SIG-M5 treated with dmso at 0.1 percent for 504 hours (cell line): Measurements from ENCODE around the gene RHOT2.

Source experiments
- DNase-seq: peaks from one replicate; lab custom pipeline; 2025; ENCODE audit not compliant: unreplicated experiment; lab: John Stamatoyannopoulos, UW

Gene RHOT2

GRCh38 chr16:669666-670065 lies 1.7 kb downstream of the RHOT2 start:
- DNase-seq: no peak

DNA sequence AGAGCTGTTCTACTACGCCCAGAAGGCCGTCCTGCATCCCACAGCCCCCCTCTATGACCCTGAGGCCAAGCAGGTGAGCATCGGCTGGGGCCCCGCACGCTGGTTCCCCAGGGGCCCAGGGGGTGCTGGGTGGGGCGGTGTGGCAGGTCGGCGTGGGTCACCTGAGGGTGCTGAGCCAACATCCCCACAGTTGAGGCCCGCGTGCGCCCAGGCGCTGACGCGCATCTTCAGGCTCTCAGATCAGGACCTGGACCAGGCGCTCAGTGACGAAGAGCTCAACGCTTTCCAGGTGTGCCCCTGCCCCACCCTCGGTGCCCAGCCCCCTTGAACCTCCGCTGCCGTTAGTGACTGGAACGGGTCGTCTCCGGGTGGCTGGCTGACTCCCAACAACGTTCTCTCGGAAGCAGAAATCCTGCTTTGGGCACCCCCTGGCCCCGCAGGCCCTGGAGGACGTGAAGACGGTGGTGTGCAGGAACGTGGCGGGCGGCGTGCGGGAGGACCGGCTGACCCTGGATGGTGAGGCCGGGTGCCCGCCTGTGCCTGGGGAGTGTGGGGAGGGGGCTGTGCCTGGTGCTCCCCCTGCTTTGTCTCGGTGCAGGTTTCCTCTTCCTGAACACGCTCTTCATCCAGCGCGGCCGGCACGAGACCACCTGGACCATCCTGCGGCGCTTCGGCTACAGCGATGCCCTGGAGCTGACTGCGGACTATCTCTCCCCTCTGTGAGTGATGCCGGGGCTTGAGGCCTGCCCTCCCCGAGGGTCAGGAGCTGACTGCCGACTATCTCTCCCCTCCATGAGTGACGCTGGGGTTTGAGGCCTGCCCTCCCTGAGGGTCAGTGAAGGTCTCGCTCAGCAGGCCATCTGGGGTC lies 2.8 kb downstream of the RHOT2 start:
- no peak for DNase-seq

DNA sequence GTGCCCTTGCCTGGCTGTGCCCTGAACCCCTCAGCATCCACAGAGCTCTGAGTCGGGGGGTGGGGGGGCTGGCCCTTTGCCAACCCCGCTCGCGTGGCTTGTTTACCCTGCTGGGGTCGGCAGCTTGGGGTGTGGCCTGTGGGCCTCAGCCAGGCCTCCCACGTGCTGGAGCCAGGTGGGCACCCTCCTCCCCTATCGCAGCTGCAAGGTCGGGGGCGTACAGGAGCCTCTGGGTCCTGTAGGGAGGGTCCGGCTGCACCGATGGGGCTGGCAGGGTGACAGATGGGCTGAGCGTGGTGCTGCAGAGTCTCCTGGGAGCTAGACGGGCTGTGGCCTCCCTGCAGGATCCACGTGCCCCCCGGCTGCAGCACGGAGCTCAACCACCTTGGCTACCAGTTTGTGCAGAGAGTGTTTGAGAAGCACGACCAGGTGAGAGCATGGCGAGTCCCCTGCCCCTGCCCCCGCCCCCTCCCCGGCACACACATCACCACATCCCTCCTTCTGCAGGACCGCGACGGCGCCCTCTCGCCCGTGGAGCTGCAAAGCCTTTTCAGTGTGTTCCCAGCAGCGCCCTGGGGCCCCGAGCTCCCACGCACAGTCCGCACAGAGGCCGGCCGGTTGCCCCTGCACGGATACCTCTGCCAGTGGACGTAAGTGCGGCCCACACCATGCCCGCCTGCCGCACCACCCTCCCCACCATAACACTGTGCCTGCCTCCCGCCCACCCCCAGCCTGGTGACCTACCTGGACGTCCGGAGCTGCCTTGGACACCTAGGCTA lies 3.6 kb downstream of the RHOT2 start:
- no peak for DNase-seq

DNA sequence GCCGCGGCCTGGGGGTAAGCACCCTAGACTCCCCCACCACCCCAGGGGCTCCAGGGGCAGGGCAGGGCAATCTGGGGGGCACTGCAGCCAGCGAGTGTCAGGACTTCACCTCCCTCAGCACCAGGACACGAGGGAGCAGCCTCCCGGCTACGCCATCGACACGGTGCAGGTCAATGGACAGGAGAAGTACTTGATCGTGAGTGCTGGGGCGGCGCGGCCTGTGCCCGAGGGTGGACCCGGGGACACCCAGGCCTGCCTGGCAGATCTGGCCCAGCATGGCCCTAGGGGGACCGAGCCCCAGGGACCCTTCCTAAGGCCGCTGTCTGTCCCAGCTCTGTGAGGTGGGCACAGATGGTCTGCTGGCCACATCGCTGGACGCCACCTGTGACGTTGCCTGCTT lies 4.4 kb downstream of the RHOT2 start:
- DNase-seq: no peak

DNA sequence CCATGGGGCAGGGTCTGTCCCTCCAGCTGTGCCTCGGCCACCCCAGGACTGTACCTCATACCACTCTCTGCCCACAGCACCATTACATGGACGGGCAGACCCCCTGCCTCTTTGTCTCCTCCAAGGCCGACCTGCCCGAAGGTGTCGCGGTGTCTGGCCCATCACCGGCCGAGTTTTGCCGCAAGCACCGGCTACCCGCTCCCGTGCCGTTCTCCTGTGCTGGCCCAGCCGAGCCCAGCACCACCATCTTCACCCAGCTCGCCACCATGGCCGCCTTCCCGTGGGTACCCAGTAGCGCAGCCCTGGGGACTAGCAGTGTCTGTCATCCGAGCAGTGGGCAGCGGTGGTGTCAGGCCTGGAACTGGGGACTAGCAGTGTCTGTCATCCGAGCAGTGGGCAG lies 4.9 kb downstream of the RHOT2 start:
- no peak for DNase-seq

DNA sequence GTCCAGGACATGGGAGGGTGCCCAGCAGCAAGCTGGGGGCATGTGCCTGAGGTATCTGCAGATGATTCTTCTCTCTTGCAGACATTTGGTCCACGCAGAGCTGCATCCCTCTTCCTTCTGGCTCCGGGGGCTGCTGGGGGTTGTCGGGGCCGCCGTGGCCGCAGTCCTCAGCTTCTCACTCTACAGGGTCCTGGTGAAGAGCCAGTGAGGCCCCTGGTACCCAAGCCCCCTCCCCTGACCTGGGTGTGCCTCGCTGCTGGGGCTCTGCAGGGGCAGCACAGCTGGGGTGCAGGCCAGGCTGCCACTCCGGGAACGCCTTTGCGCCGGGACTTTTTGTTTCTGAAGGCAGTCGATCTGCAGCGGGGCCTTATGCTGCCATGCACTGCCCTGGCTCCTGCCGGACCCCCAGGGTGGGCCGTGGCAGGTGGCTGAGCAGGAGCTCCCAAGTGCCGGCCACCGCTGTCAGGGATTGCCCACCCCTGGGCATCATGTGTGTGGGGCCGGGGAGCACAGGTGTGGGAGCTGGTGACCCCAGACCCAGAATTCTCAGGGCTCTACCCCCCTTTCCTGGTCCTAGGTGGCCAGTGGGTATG lies 5.6 kb downstream of the RHOT2 start:
- DNase-seq: no peak

- DNase-seq: no peak
Measured at GRCh38 chr16:674214-674881, 6.4 kb downstream of the RHOT2 start.

DNA sequence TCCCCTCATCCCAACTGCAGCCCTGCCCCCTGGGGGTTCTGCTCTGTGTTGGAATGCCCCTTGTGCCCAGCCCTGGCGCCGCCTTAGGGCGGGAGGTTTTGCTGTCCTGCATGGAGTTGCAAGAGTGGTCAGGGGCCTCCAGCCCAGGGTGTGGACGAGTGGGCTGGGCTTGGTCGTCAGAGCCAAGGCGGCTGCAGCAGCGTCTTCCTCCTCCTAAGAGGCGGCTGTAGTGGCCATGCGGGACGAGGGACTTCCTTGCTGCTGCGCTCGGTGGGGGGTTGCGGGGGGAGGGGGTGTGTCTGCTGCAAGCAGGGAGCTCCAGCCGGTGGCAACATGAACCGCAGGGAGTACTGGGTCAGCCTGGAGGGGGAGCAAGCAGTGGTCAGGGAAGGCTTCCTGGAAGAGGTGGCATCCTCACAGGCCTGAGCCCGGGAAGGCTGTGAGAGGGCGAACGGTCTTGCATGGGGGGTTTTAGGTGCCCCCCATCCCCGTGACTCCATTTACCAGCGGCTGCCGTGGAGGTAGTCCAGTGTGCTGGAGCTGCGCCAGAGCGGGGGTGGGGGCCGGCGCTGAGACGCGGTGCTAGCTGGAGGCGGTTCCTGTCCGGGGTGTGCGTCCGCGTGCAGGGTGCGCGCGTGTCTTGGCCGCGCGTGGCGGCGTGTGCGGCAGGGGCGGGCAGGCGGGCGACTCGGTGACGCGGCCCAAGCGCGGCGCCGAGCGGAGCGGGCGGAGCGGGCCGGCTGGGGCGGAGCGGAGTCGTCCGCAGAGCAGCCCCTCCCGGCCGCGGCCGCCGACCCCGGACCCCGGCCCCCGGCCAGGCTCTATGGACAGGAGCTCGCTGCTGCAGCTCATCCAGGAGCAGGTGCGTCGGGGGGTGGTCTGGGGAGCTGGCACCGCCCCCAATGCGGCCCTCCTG lies 7.3 kb downstream of the RHOT2 start, which contains the start of gene RHBDL1:
TSS of gene RHBDL1 (plus strand) at position 704 of the 916 bp plus-strand sequence. CDS start at position 824, 120 bp downstream.
- no peak for DNase-seq

DNA sequence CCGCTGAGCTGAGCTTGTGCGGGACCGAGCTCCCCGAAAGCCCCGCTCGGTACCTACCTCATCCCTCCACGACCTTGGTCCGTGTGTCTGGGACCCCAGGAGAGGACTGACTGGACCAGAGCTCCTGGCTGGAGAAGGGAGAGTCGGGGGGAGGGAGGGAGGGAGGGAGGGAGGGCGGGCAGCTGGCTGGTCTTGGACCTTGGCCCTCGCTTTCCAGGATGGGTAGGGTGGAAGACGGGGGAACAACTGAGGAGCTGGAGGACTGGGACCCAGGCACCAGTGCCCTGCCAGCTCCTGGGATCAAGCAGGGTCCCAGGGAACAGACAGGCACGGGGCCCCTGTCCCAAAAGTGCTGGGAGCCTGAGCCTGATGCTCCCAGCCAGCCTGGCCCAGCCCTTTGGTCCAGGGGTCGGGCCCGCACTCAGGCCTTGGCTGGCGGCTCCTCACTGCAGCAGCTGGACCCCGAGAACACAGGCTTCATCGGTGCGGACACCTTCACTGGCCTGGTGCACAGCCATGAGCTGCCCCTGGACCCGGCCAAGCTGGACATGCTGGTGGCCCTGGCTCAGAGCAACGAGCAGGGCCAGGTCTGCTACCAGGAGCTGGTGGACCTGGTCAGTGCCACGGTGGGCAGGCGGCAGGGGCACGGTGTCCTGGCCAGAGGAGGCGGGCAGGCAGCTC lies 8.1 kb downstream of the RHOT2 start:
- DNase-seq: no peak

- no peak for DNase-seq
Measured at GRCh38 chr16:676565-676902, 8.6 kb downstream of the RHOT2 start.

DNA sequence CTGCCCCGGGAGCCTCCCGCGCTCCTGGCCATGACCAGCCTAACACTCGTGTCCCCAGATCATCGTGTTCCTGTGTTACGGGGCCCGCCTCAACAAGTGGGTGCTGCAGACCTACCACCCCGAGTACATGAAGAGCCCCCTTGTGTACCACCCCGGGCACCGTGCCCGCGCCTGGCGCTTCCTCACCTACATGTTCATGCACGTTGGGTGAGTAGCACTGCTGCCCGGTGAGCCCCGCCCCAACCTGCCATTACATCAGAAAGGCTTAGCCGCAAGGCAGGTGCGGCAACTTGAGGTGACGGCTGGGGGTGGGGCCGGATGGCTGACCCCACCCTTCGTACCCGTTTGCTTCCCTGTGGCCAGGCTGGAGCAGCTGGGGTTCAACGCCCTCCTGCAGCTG lies 9.0 kb downstream of the RHOT2 start:
- no peak for DNase-seq

DNA sequence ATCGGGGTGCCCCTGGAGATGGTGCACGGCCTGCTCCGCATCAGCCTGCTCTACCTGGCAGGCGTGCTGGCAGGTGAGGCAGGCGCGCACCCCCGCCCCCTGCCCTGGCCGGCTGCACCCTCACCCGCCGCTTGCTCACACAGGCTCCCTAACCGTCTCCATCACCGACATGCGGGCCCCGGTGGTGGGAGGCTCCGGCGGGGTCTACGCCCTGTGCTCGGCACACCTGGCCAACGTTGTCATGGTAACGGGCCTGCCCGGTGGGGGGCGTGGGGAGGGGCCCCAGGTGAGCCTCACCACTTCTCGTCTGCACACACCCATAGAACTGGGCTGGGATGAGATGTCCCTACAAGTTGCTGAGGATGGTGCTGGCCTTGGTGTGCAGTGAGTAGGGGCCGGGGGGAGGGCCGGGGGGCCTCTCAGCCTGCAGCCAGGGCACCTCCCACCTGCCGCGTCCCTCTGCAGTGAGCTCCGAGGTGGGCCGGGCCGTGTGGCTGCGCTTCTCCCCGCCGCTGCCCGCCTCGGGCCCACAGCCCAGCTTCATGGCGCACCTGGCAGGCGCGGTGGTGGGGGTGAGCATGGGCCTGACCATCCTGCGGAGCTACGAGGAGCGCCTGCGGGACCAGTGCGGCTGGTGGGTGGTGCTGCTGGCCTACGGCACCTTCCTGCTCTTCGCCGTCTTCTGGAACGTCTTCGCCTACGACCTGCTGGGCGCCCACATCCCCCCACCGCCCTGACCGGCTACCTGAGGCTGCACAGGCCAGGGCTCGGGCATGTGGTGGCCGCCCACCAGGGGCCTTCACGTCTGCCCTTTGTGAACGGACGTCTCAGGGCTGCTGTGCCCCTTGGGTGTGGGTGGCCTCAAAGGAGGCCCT lies 9.6 kb downstream of the RHOT2 start:
- no peak for DNase-seq

- no peak for DNase-seq
Measured at GRCh38 chr16:678209-678857, 10.4 kb downstream of the RHOT2 start.

DNA sequence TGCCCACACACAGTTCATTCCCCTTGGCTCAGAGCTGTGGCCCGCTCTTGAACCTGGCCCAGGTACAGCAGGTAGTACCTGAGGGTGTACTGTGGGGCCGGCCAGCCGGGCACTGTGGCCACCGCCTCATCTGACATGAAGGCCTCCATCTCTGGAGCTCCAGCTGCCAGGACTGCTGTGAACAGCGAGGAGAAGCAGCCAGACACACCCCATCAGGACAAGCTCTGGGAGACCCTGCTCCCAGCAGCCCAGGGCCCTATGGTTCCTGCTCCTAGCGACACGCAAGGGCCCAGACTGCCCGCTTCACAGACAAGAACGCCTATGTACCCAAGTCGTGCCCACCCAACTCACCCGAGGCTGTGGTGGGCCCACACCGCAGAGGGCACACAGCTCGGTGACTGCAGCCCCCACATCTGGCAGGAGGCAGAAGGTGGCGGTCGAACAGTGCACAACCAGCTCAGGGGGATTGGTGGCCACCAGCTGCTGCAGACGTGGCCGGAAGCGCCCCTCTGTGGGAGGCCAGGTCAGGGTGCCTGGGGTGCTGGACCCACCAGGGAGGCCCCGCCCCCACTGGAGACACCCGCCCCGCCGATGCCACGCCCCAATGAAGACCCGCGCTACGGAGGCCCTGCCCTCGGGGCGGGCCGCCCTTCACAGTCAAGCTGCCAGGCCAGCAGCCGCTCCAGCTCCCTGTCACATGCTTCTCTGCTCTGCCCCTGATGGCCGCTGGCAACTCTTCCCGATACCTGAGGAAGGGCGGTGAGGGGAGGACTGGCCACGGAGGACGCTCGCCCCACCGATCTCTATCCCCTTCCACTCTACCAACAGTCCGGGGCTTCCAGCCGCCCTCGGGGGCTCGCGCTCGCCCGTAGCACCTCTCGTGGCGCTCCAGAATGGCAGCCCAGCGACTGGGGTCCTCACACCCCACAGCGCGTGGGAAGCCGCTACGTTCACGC lies 11.2 kb downstream of the RHOT2 start:
- DNase-seq: peak; percentile 40

DNA sequence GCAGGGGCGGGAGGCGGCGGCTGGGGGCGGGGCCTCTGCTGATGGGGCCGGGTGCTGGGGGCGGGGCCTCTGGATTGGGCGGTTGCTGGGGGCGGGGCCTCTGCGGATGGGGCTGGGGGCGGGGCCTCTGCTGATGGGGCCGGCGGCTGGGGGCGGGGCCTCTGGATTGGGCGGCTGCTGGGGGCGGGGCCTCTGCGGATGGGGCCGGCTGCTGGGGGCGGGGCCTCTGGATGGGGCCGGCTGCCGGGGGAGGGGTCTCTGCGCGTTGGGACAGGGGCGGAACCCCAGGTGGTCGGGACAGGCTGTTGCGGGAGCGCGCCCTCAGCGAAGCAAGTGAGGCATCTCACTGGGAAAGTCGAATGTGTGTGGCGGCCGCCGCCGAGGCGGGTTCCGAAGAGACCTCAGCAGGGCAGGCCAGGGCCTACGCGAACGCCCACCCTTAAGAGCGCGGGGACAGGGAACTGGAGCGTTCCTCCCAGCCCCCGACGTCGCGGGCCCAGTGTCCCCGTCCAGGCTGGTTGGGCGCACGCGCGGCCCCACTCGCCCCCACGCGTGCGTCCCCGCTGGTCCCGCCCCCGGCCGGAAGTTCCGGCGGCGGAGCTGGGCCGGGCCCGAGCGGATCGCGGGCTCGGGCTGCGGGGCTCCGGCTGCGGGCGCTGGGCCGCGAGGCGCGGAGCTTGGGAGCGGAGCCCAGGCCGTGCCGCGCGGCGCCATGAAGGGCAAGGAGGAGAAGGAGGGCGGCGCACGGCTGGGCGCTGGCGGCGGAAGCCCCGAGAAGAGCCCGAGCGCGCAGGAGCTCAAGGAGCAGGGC lies 12.1 kb downstream of the RHOT2 start, which contains the start of gene STUB1:
TSS of gene STUB1 (plus strand) at position 597 of the 811 bp plus-strand sequence. CDS start at position 713, 116 bp downstream.
- peak; percentile 83 for DNase-seq

DNA sequence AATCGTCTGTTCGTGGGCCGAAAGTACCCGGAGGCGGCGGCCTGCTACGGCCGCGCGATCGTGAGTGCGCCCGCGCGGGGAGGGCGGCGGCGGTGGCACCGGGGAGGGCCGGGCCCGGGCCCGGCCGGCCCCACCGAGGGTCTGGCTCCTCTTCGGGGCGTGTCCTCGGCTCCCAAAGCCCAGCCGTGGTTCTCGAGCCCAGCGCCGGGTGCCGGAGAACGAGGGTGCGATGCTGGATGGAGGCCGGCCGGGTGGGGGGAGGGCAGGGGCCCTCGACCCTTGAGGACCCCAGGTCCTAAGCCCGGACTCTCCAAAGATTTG lies 12.7 kb downstream of the RHOT2 start:
- DNase-seq: no peak
